Activated T-cell treated with anti-CD3 and anti-CD28 coated beads, Interleukin-2, amount 50 U/mL, for 4 hours (primary cell): ENCODE results near the gene GDI2. TPM values are rescaled to one million over a fixed set of nuclear protein-coding genes. Genes with fewer than 3 reads are reported as not detected.

Source experiments
- ATAC-seq, 2 donors: fragments of 200-7000 bp; cut with Tn5 transposase; one replicate each; pipeline ENCODE4 v1.10.0; 2021
- DNase-seq: peaks from one replicate; pipeline ENCODE4 v3.0.0-alpha.2; 2020
- H3K27me3 Mint-ChIP-seq: one replicate; pipeline ENCODE4 v1.8.0; 2021; ENCODE audit warnings: low read depth, mixed read lengths
- H3K36me3 Mint-ChIP-seq: one replicate; pipeline ENCODE4 v1.8.0; 2022; ENCODE audit warnings: mixed read lengths; ENCODE audit not compliant: insufficient read depth
- H3K4me1 Mint-ChIP-seq: one replicate; pipeline ENCODE4 v1.8.0; 2021; ENCODE audit warnings: low read depth, mixed read lengths
- H3K4me3 Mint-ChIP-seq: one replicate; pipeline ENCODE4 v1.8.0; 2021; ENCODE audit warnings: mild to moderate bottlenecking, moderate library complexity, mixed read lengths
- H3K9me3 Mint-ChIP-seq: one replicate; pipeline ENCODE4 v1.8.0; 2021; ENCODE audit warnings: mixed read lengths
- total RNA-seq, 3 donors: library from RNA; stranded (reverse); gene quantifications; one replicate each; pipeline ENCODE4 v1.2.1, GENCODE V29; 2021

GDI2 gene
- total RNA-seq, 3 donors from 2014 or later = 270 to 301 (median 294) TPM

GRCh38 chr10:5730766-5731165 is 82.5 kb downstream of the GDI2 start:
- Mint-ChIP-seq H3K4me3 (no peak overlapping the region), H3K27me3 (no peaks in the 10 kb centered on the region), H3K36me3 (peaks cover 43% of the 10 kb centered on the region), H3K4me1 (peaks cover 9% of the 10 kb centered on the region), H3K9me3 (no peaks in the 10 kb centered on the region)
- ATAC-seq (no peak), DNase-seq (no peak)

- no peak for ATAC-seq
- peaks cover 38% of the 10 kb centered on the region for H3K36me3 Mint-ChIP-seq
- no peak for DNase-seq
- no peak overlapping the region for H3K4me3 Mint-ChIP-seq
- H3K27me3 Mint-ChIP-seq = no peaks in the 10 kb centered on the region
- peaks cover 10% of the 10 kb centered on the region for H3K4me1 Mint-ChIP-seq
- no peaks in the 10 kb centered on the region for H3K9me3 Mint-ChIP-seq
Observed at GRCh38 chr10:5723692-5724091, 89.5 kb downstream of the GDI2 start.

DNA sequence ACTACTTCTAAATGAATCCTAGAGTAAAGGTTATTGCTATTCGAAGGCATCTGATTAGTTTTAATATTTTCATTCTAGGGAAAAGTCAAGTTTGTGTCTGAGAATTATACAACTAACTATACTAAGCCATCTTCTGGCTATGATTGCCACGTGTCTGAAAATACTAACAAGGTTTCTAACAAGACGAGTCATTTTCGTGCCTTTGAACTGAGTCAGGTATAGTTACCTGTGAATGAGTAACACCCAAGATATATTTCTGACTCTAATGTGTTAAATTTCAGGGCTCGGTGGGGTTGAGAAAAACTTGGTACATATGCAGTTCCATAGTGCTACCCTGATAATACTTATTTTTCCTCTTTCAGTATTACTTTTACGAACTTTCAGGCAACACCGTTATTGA is 93.1 kb downstream of the GDI2 start:
- H3K4me1 Mint-ChIP-seq = peaks cover 22% of the 10 kb centered on the region
- no peaks in the 10 kb centered on the region for H3K9me3 Mint-ChIP-seq
- H3K4me3 Mint-ChIP-seq = no peak overlapping the region
- peaks cover 24% of the 10 kb centered on the region for H3K36me3 Mint-ChIP-seq
- no peak for DNase-seq
- H3K27me3 Mint-ChIP-seq = no peaks in the 10 kb centered on the region
- ATAC-seq = no peak

DNA sequence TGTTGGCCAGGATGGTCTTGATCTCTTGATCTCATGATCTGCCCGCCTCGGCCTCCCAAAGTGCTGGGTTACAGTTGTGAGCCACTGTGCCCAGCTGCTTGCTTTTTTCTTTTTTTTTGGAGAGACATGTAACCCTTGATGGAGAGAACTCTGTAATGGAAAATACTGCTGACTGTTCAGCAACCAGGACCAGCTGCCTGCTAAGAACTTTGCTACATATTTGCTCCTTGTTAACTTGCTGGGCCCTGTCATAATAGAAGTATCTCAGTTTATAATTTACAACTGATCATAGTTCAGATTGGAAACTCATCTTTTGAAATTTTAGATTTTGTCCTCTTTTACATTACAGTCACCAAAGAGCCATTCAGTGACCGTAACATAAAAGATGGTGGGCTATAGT is 93.7 kb downstream of the GDI2 start:
- DNase-seq = no peak
- Mint-ChIP-seq H3K9me3 (no peaks in the 10 kb centered on the region), H3K27me3 (no peaks in the 10 kb centered on the region), H3K4me1 (peaks cover 26% of the 10 kb centered on the region), H3K4me3 (no peak overlapping the region), H3K36me3 (peaks cover 27% of the 10 kb centered on the region)
- ATAC-seq = no peak

Other genes starting within 250 kb of the GDI2 start
- 10 to 100 TPM in 1 of 3 donors, 1 to 10 TPM in 2; 7.4 to 15.3 (median 8.0) TPM for gene ASB13, start 146.8 kb downstream of the GDI2 start, total RNA-seq
- 100 to 1,000 TPM in 2 of 3 donors, 10 to 100 TPM in 1; 93.4 to 115 (median 109) TPM for gene TASOR2, start 128.6 kb downstream of the GDI2 start, total RNA-seq
- 10 to 100 TPM in 2 of 3 donors, 1 to 10 TPM in 1; 9.6 to 11.9 (median 10.3) TPM for gene ANKRD16, start 76.5 kb upstream of the GDI2 start, total RNA-seq
- 10 to 100 TPM; 61.2 to 67.9 (median 62.7) TPM for gene FBH1, start 76.8 kb upstream of the GDI2 start, total RNA-seq
- gene IL15RA, start 164.1 kb upstream of the GDI2 start, total RNA-seq = 10 to 100 TPM; 41.5 to 42.4 (median 41.9) TPM
- 100 to 1,000 TPM; 639 to 698 (median 653) TPM for gene IL2RA, start 248.9 kb upstream of the GDI2 start, total RNA-seq